Activated effector memory CD4-positive, alpha-beta T cell treated with anti-CD3 and anti-CD28 coated beads, Interleukin-2, amount 50 U/mL, for 16 hours (primary cell): ENCODE measurements around the gene TMEM86A.
A peak's percentile ranks its signal among the peaks of the same experiment; 100 is the strongest.
"Not testable (repeated sequence)": the region's sequence is repeated elsewhere in the genome, so short reads cannot be mapped to it uniquely, and the experiment has no call there.

Source experiments
- DNase-seq: peaks from one replicate; pipeline ENCODE4 v3.0.0-alpha.2; 2020

The TMEM86A gene, protein sequence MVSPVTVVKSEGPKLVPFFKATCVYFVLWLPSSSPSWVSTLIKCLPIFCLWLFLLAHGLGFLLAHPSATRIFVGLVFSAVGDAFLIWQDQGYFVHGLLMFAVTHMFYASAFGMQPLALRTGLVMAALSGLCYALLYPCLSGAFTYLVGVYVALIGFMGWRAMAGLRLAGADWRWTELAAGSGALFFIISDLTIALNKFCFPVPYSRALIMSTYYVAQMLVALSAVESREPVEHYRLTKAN

GRCh38 chr11:18698341-18699268 is at the start of gene TMEM86A:
TSS of gene TMEM86A (plus strand) at chr11:18698779. CDS start at chr11:18698887, 108 bp downstream.
- peak; percentile 97 for DNase-seq

DNA sequence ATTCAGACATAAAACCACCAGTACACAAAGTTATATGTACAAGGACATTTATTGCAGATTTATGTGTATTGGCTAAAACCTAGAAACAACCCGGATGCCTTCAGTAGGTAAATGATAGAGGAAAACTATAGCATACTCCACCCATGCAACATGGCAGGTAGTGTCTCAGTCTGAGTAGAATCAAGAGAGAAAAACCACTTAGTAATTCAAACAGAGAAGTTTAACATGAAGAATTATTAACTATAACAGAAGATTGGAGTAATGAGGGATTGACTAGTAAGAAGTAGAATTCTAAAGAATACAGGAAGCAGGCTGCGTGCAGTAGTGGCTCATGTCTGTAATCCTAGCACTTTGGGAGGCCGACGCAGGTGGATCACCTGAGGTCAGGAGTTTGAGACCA is 48.2 kb upstream of the TMEM86A start:
- no peak for DNase-seq

- DNase-seq: peak; percentile 67
Observed at GRCh38 chr11:18650859-18651557, 47.6 kb upstream of the TMEM86A start.

GRCh38 chr11:18657673-18658072 is 40.9 kb upstream of the TMEM86A start:
- no peak for DNase-seq

- not testable (repeated sequence) for DNase-seq
Observed at GRCh38 chr11:18665353-18665872, 33.2 kb upstream of the TMEM86A start.

- DNase-seq: no peak
Observed at GRCh38 chr11:18668131-18668530, 30.4 kb upstream of the TMEM86A start.

- peak; percentile 66 for DNase-seq
Observed at GRCh38 chr11:18669219-18669596, 29.4 kb upstream of the TMEM86A start.

DNA sequence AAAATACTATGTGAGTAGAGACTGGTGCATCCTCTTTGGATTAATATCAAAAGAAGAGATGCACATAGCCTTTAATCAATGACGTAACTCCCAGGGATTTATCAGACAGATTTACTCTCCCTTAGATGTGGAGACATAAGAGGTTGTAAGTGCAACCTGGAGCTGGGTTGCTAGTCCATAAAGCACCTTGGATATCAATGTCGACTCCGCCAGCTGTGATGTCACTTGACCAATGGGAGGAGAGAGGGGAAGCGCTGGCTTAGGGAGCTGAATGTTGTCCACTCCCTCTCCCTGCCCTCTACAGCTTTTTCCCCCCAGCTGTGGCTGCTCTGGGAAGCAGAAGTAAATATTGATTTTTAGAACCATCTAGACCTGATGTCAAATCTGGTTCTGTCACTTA is 28.9 kb upstream of the TMEM86A start:
- no peak for DNase-seq

- DNase-seq: peak; percentile 64
Observed at GRCh38 chr11:18671246-18671645, 27.3 kb upstream of the TMEM86A start.

GRCh38 chr11:18672209-18672608 is 26.4 kb upstream of the TMEM86A start:
- peak; percentile 74 for DNase-seq

- no peak for DNase-seq
Observed at GRCh38 chr11:18676803-18677202, 21.8 kb upstream of the TMEM86A start.

- no peak for DNase-seq
Observed at GRCh38 chr11:18677560-18677959, 21.0 kb upstream of the TMEM86A start.

- not testable (repeated sequence) for DNase-seq
Observed at GRCh38 chr11:18681949-18682348, 16.6 kb upstream of the TMEM86A start.

- no peak for DNase-seq
Observed at GRCh38 chr11:18682466-18682865, 16.1 kb upstream of the TMEM86A start.

DNA sequence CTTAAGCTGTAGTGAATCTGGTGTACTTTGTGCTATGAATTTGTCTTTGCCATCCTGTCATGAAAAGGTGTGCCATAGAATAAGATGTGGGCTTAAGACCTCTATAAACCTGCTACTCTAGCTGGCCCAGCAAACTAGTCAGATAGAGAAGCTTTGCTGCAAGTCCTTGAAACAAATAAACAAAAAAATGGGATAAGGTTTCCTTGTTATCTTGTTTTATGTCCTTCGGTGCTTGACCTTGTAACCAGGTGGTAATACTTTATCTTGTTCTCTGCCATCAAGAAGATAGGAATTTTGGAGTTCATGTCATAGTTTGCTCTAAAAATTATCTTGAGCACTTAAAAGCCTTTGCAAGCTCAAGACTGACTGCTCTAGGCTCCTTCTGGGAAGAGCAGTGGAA is 14.3 kb upstream of the TMEM86A start:
- DNase-seq: no peak

DNA sequence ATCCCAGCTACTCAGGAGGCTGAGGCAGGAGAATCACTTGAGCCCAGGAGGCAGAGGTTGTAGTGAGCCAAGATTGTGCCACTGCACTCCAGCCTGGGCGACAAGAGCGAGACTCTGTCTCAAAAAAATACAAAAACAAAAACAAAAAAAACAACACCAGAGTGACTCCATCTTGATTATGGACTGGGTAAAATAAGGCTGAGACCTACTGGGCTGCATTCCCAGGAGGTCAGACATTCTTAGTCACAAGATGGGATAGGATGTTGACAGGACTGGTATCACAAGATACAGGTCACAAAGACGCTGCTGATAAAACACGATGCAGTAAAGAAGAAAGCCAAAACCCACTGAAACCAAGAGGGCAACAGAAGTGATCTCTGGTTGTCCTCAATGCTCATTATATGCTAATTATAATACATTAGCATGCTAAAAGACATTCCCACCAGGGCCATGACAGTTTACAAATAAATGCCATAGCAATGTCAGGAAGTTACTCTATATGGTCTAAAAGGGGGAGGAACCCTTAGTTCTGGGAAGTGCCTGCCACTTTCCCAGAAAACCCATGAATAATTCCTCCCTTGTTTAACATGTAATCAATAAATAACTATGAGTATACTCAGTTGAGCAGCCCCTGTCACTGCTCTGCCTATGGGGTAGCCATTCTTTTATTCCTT is 7.0 kb upstream of the TMEM86A start:
- DNase-seq: not testable (repeated sequence)

DNA sequence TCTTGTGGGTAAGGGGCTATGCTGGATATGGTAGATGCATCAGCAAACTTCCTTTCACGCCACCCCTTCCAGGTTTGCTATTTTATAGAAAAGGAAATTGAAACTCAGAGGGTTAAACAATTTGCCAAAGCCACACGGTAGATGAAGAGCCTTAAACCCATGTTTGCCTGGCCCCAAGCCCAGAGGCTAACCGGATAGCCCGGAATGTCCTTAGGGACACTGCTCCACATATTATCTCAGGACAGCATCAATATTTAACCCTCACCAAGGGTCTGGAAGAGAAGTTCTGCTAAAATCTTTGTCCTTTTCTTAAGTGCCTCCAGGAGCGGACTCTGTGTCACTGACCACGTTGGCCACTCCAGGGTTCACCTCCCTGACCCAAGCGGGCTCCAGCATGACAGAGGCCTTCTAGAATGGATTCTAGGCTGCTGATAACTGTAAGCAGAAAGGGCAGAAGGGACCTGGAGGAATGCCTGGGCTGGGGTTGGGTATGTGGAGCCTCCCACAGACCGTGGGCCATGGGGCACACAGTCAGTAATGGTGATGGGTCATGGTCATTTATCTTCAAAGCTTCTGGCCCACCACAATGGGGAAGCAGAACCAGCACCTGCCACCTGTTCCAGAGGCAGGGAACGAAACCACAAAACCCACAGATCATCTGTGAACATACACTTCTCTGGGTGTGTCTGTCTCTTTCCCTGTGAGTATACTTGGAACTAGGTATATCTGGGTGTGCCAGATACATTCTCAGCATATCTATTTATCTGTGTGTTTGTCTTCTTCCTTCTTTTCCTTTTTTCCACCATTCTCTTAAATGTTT is 5.4 kb upstream of the TMEM86A start:
- no peak for DNase-seq

DNA sequence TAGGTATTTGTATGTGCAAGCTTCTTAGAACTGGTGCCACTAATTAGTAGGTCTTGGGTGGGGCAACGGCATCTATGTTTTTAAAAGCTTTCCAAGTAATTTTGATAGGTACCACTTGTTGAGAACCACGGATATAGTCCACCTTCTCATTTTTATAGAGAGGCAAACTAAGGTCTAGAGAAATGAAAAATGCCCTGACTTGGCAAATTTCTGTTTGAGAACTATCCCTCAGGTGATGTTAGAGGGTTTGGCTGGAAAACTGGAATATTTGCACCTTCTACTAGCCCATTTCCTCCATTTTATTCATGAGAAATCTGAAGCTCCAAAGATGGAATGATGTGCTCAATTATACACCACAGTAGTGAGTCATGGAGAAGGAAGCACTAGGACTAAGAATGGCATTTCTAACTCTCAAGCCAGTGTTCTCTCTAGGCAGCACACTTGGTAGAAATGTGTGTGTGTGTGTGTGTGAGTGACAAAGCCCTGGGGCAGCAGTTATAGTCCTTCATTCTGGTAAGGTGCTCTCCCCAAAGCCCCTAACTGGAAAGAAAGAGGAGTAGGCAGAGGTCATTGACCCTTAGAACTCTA is 1.8 kb upstream of the TMEM86A start:
- DNase-seq: no peak

- no peak for DNase-seq
Observed at GRCh38 chr11:18697576-18697975, 1.0 kb upstream of the TMEM86A start.

DNA sequence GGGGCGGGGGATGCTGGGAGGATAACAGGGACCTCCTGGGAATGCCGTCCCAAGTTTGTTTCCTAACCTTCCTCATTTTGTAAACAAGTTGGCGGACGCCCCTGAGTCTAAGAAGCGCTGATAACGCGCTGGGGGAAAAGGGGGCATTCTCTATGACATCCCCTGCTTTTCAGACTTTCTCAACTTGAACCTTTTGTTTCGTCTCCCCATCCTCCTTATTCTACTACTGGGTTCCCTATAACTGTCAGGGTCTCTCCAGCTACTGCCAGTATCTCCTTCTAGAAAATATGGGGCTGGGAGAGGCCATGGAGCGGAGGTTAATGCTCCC is 654 bp downstream of the TMEM86A start:
- DNase-seq: no peak

GRCh38 chr11:18699848-18700261 is 1.3 kb downstream of the TMEM86A start:
- DNase-seq: no peak

- DNase-seq: no peak
Observed at GRCh38 chr11:18700375-18700774, 1.8 kb downstream of the TMEM86A start.
